ENCODE measurements around the gene SIVA1. TPM values are rescaled to one million over a fixed set of nuclear protein-coding genes. Genes with fewer than 3 reads are reported as not detected.

The SIVA1 gene
- total RNA-seq, 1 donor from 2014 or later = 47.0 TPM

GRCh38 chr14:104801520-104802393 lies 48.8 kb downstream of the SIVA1 start:
- Mint-ChIP-seq H3K36me3 (ENCODE audit: low read depth) (no peaks in the 10 kb centered on the region), H3K27ac (ENCODE audit: unreplicated experiment) (no peak overlapping the region), H3K27me3 (ENCODE audit: low read depth) (no peaks in the 10 kb centered on the region), H3K4me3 (ENCODE audit: unreplicated experiment) (peak overlapping the region; percentile 74), H3K9me3 (ENCODE audit: low read depth) (no peaks in the 10 kb centered on the region), H3K4me1 (ENCODE audit: low read depth) (peaks cover 38% of the 10 kb centered on the region)
- DNase-seq (ENCODE audit: low spot score) = no peak
- TF ChIP-seq CTCF (IDR thresholded peaks at IDR 0.05) = no peak

- H3K9me3 Mint-ChIP-seq (ENCODE audit: low read depth) = no peaks in the 10 kb centered on the region
- TF ChIP-seq CTCF (IDR thresholded peaks at IDR 0.05) = no peak
- H3K27me3 Mint-ChIP-seq (ENCODE audit: low read depth) = no peaks in the 10 kb centered on the region
- no peak overlapping the region for H3K27ac Mint-ChIP-seq (ENCODE audit: unreplicated experiment)
- peak overlapping the region; percentile 40 for H3K4me3 Mint-ChIP-seq (ENCODE audit: unreplicated experiment)
- no peak for DNase-seq (ENCODE audit: low spot score)
- H3K4me1 Mint-ChIP-seq (ENCODE audit: low read depth) = peaks cover 33% of the 10 kb centered on the region
- no peaks in the 10 kb centered on the region for H3K36me3 Mint-ChIP-seq (ENCODE audit: low read depth)
Measured at GRCh38 chr14:104802394-104803184, 49.6 kb downstream of the SIVA1 start.

GRCh38 chr14:104803280-104803911 lies 50.4 kb downstream of the SIVA1 start:
- TF ChIP-seq CTCF (IDR thresholded peaks at IDR 0.05) = no peak
- Mint-ChIP-seq H3K4me1 (ENCODE audit: low read depth) (peaks cover 33% of the 10 kb centered on the region), H3K27me3 (ENCODE audit: low read depth) (no peaks in the 10 kb centered on the region), H3K4me3 (ENCODE audit: unreplicated experiment) (no peak overlapping the region), H3K36me3 (ENCODE audit: low read depth) (no peaks in the 10 kb centered on the region), H3K27ac (ENCODE audit: unreplicated experiment) (no peak overlapping the region), H3K9me3 (ENCODE audit: low read depth) (no peaks in the 10 kb centered on the region)
- DNase-seq (ENCODE audit: low spot score) = no peak

- DNase-seq (ENCODE audit: low spot score) = no peak
- Mint-ChIP-seq H3K4me1 (ENCODE audit: low read depth) (peaks cover 33% of the 10 kb centered on the region), H3K27me3 (ENCODE audit: low read depth) (no peaks in the 10 kb centered on the region), H3K27ac (ENCODE audit: unreplicated experiment) (no peak overlapping the region), H3K9me3 (ENCODE audit: low read depth) (no peaks in the 10 kb centered on the region), H3K4me3 (ENCODE audit: unreplicated experiment) (no peak overlapping the region), H3K36me3 (ENCODE audit: low read depth) (no peaks in the 10 kb centered on the region)
- TF ChIP-seq CTCF (IDR thresholded peaks at IDR 0.05) = no peak
Measured at GRCh38 chr14:104803912-104804410, 51.0 kb downstream of the SIVA1 start.
